ENCODE data around the gene KDM4E.
"Not testable (repeated sequence)": the region's sequence is repeated elsewhere in the genome, so short reads cannot be mapped to it uniquely, and the experiment has no call there.

KDM4E gene

GRCh38 chr11:95024958-95025357 lies at the start of gene KDM4E:
Gene KDM4E, plus strand, starts transcription at chr11:95025258. Its CDS starts 300 bp downstream, at chr11:95025558.
- DNase-seq = no peak
- Mint-ChIP-seq H3K27ac (no peak within 1 kb of the TSS), H3K36me3 (ENCODE audit: low read depth) (no peaks in the 10 kb centered on the region), H3K27me3 (no peaks in the 10 kb centered on the region), H3K9me3 (no peaks in the 10 kb centered on the region), H3K4me3 (no peak within 1 kb of the TSS), H3K4me1 (no peaks in the 10 kb centered on the region)
- no peak for ATAC-seq

- Mint-ChIP-seq H3K27me3 (no peaks in the 10 kb centered on the region), H3K4me1 (peaks cover 31% of the 10 kb centered on the region), H3K27ac (no peak overlapping the region), H3K9me3 (no peaks in the 10 kb centered on the region), H3K4me3 (no peak overlapping the region), H3K36me3 (ENCODE audit: low read depth) (peaks cover 11% of the 10 kb centered on the region)
- DNase-seq (no peak), ATAC-seq (no peak)
These were observed 49.5 kb upstream of the KDM4E start for GRCh38 chr11:94975599-94975998.

GRCh38 chr11:94987378-94987777 lies 37.7 kb upstream of the KDM4E start:
- H3K9me3 Mint-ChIP-seq = no peaks in the 10 kb centered on the region
- H3K36me3 Mint-ChIP-seq (ENCODE audit: low read depth) = no peaks in the 10 kb centered on the region
- DNase-seq (no peak), ATAC-seq (no peak)
- H3K4me1 Mint-ChIP-seq = no peaks in the 10 kb centered on the region
- H3K4me3 Mint-ChIP-seq = no peak overlapping the region
- H3K27me3 Mint-ChIP-seq = peaks cover 22% of the 10 kb centered on the region
- no peak overlapping the region for H3K27ac Mint-ChIP-seq

GRCh38 chr11:94988748-94989147 lies 36.3 kb upstream of the KDM4E start:
- H3K27ac Mint-ChIP-seq = no peak overlapping the region
- no peaks in the 10 kb centered on the region for H3K4me1 Mint-ChIP-seq
- no peaks in the 10 kb centered on the region for H3K9me3 Mint-ChIP-seq
- no peaks in the 10 kb centered on the region for H3K36me3 Mint-ChIP-seq (ENCODE audit: low read depth)
- DNase-seq (no peak), ATAC-seq (no peak)
- H3K4me3 Mint-ChIP-seq = no peak overlapping the region
- peaks cover 22% of the 10 kb centered on the region for H3K27me3 Mint-ChIP-seq

- H3K27me3 Mint-ChIP-seq = peaks cover 13% of the 10 kb centered on the region
- ATAC-seq (no peak), DNase-seq (no peak)
- peaks cover under 1% of the 10 kb centered on the region for H3K36me3 Mint-ChIP-seq (ENCODE audit: low read depth)
- no peak overlapping the region for H3K27ac Mint-ChIP-seq
- H3K4me3 Mint-ChIP-seq = no peak overlapping the region
- no peaks in the 10 kb centered on the region for H3K9me3 Mint-ChIP-seq
- H3K4me1 Mint-ChIP-seq = no peaks in the 10 kb centered on the region
These were observed 31.6 kb upstream of the KDM4E start for GRCh38 chr11:94993400-94993943.

- no peak overlapping the region for H3K4me3 Mint-ChIP-seq
- ATAC-seq (no peak), DNase-seq (no peak)
- peaks cover 1% of the 10 kb centered on the region for H3K36me3 Mint-ChIP-seq (ENCODE audit: low read depth)
- peaks cover 2% of the 10 kb centered on the region for H3K27me3 Mint-ChIP-seq
- no peaks in the 10 kb centered on the region for H3K9me3 Mint-ChIP-seq
- H3K4me1 Mint-ChIP-seq = no peaks in the 10 kb centered on the region
- H3K27ac Mint-ChIP-seq = no peak overlapping the region
These were observed 27.6 kb upstream of the KDM4E start for GRCh38 chr11:94997437-94997836.

- Mint-ChIP-seq H3K27me3 (peaks cover 2% of the 10 kb centered on the region), H3K4me3 (no peak overlapping the region), H3K36me3 (ENCODE audit: low read depth) (peaks cover 1% of the 10 kb centered on the region), H3K4me1 (no peaks in the 10 kb centered on the region), H3K27ac (no peak overlapping the region), H3K9me3 (no peaks in the 10 kb centered on the region)
- DNase-seq (no peak), ATAC-seq (no peak)
These were observed 26.8 kb upstream of the KDM4E start for GRCh38 chr11:94998285-94998684.

- Mint-ChIP-seq H3K27me3 (peaks cover 7% of the 10 kb centered on the region), H3K27ac (no peak overlapping the region), H3K9me3 (no peaks in the 10 kb centered on the region), H3K4me3 (no peak overlapping the region), H3K36me3 (ENCODE audit: low read depth) (no peaks in the 10 kb centered on the region), H3K4me1 (no peaks in the 10 kb centered on the region)
- no peak for DNase-seq
- ATAC-seq = no peak
These were observed 21.3 kb upstream of the KDM4E start for GRCh38 chr11:95003716-95004115.

GRCh38 chr11:95005642-95006041 lies 19.4 kb upstream of the KDM4E start:
- Mint-ChIP-seq H3K4me3 (no peak overlapping the region), H3K27ac (no peak overlapping the region), H3K36me3 (ENCODE audit: low read depth) (no peaks in the 10 kb centered on the region), H3K9me3 (no peaks in the 10 kb centered on the region), H3K4me1 (no peaks in the 10 kb centered on the region), H3K27me3 (peaks cover 7% of the 10 kb centered on the region)
- ATAC-seq (no peak), DNase-seq (no peak)

- no peaks in the 10 kb centered on the region for H3K9me3 Mint-ChIP-seq
- no peaks in the 10 kb centered on the region for H3K4me1 Mint-ChIP-seq
- H3K27ac Mint-ChIP-seq = no peak overlapping the region
- peaks cover 10% of the 10 kb centered on the region for H3K27me3 Mint-ChIP-seq
- ATAC-seq (no peak), DNase-seq (no peak)
- no peak overlapping the region for H3K4me3 Mint-ChIP-seq
- no peaks in the 10 kb centered on the region for H3K36me3 Mint-ChIP-seq (ENCODE audit: low read depth)
These were observed 13.7 kb upstream of the KDM4E start for GRCh38 chr11:95011376-95011775.

- no peaks in the 10 kb centered on the region for H3K4me1 Mint-ChIP-seq
- no peaks in the 10 kb centered on the region for H3K36me3 Mint-ChIP-seq (ENCODE audit: low read depth)
- H3K27ac Mint-ChIP-seq = no peak overlapping the region
- ATAC-seq (no peak), DNase-seq (no peak)
- no peak overlapping the region for H3K4me3 Mint-ChIP-seq
- H3K27me3 Mint-ChIP-seq = peaks cover 5% of the 10 kb centered on the region
- no peaks in the 10 kb centered on the region for H3K9me3 Mint-ChIP-seq
These were observed 10.8 kb upstream of the KDM4E start for GRCh38 chr11:95014184-95014821.

- Mint-ChIP-seq H3K27ac (no peak overlapping the region), H3K9me3 (no peaks in the 10 kb centered on the region), H3K36me3 (ENCODE audit: low read depth) (no peaks in the 10 kb centered on the region), H3K27me3 (peaks cover 5% of the 10 kb centered on the region), H3K4me1 (no peaks in the 10 kb centered on the region), H3K4me3 (no peak overlapping the region)
- DNase-seq = no peak
- ATAC-seq = no peak
These were observed 8.9 kb upstream of the KDM4E start for GRCh38 chr11:95016139-95016538.

GRCh38 chr11:95021468-95021867 lies 3.6 kb upstream of the KDM4E start:
- H3K36me3 Mint-ChIP-seq (ENCODE audit: low read depth); H3K4me1 Mint-ChIP-seq; DNase-seq; H3K9me3 Mint-ChIP-seq; H3K27me3 Mint-ChIP-seq; H3K27ac Mint-ChIP-seq; H3K4me3 Mint-ChIP-seq; ATAC-seq: not testable (repeated sequence)

- H3K9me3 Mint-ChIP-seq; H3K4me3 Mint-ChIP-seq; H3K27ac Mint-ChIP-seq; DNase-seq; H3K27me3 Mint-ChIP-seq; H3K36me3 Mint-ChIP-seq (ENCODE audit: low read depth); H3K4me1 Mint-ChIP-seq; ATAC-seq: not testable (repeated sequence)
These were observed 536 bp downstream of the KDM4E start for GRCh38 chr11:95025594-95025993.

- DNase-seq (no peak), ATAC-seq (no peak)
- Mint-ChIP-seq H3K27ac (no peak overlapping the region), H3K27me3 (peaks cover 3% of the 10 kb centered on the region), H3K36me3 (ENCODE audit: low read depth) (no peaks in the 10 kb centered on the region), H3K4me1 (no peaks in the 10 kb centered on the region), H3K4me3 (no peak overlapping the region), H3K9me3 (no peaks in the 10 kb centered on the region)
These were observed 3.3 kb downstream of the KDM4E start for GRCh38 chr11:95028357-95028756.

GRCh38 chr11:95033051-95033450 lies 8.0 kb downstream of the KDM4E start:
- ATAC-seq = no peak
- Mint-ChIP-seq H3K4me3 (no peak overlapping the region), H3K4me1 (peaks cover under 1% of the 10 kb centered on the region), H3K27me3 (peaks cover 21% of the 10 kb centered on the region), H3K27ac (no peak overlapping the region), H3K36me3 (ENCODE audit: low read depth) (no peaks in the 10 kb centered on the region), H3K9me3 (peaks cover 2% of the 10 kb centered on the region)
- no peak for DNase-seq

Data from activated naive CD8-positive, alpha-beta T cell treated with anti-CD3 and anti-CD28 coated beads, Interleukin-2, amount 50 U/mL, for 24 hours (primary cell).